GM21737 (cell line): ENCODE data around the gene POR.

ENCODE experiments used
- ATAC-seq: cut with Tn5 transposase; IDR thresholded peaks from one replicate; pipeline ENCODE4 v1.9.1; 2021; ENCODE audit warnings: mild to moderate bottlenecking, moderate library complexity; ENCODE audit not compliant: unreplicated experiment

Gene POR

DNA sequence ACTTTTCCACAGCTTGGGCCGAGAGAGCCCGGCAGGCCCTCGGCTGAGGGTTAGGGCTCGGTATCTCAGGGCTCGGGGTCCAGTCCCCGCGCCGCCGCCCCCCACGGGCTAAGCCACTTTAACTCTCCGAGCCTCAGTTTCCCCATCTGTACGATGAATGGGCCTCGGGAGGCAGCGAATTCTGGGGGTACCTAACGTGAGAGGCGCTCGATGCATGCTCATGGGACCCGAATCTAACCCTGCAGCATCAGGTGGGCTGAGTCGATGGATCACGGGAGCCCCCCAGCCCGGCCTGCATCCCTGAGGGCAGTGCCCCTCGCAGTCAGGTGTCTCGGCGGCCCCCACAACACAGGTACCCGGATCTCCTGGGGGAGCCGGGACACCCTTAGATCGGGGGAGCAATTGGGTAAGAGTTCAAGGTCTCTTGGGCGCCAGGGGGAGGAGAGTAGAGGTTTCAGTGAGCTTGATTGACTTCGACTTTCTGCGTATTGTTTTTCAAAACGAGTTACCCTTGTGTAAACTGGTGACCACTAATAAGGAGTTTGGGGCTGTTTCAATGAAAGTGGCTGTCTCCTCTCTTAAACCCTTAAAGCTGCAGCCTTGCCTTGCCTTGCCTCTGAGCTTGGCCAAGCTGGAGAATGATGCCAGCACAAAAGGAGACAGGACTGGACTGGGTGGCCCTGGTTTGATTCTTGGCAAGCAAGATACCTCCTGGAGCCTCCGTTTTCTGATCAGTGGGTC lies 631 bp downstream of the POR start:
- ATAC-seq = peak; percentile 6

DNA sequence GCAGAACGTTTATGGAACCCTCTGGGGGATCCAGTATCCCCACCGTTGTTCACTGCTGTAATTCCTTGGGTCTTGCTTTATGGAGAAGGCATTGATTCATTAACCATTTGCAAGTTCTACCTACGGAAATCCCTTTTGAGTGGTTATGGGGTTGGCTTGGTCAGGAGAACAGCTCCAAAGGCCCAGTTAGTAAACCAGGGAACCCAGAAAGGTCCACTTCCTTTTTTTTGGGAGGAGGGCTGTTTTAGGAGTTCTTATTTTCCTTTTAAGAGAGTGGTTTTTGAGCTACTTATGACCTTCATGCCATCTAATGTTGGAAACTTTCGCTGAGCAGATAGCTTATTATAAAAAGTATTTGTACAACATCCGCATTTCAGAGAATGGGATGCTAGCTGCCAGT lies 1.3 kb downstream of the POR start:
- ATAC-seq = no peak

DNA sequence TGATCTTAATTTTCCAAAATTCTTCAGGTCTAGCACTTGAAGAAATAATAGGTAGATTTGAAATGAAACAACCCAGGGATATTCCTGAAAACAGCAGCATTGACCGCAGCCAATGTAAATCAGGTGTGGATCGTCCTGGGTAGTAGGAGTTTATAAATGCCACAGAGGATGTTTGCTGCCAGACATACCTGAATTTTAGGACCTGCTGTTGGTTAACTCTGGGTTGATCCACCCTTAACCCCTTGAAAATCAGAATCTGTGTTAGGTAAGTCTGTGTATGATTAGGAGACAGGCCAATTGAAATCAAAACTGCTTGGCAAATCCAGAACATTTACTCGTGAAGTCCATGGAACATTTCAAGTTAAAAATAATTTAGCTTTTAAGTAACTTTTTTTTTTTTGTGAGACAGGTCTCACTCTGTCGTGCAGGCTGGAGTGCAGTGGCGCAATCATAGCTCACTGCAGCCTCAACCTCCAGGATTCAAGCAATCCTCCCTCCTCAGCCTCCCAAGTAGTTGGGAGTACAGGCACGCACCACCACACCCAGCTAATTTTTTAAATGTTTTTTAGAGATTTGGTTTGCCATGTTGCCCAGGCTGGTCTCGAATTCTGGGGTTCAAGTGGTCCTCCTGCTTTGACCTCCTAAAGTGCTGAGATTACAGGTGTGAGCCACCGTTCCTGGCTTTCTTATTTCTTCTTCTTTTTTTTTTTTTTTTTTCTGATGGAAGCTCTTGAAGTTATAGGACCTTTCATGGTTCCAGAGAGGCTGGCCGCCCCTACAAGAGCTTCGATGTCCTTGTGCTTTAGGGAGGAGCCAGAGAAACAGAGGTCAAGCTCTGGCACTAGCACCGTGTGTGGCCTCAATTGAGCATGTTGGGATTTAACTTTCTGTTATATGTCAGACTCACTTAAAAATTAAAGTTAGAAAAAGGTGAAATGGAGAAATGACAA lies 2.0 kb downstream of the POR start:
- ATAC-seq = no peak

DNA sequence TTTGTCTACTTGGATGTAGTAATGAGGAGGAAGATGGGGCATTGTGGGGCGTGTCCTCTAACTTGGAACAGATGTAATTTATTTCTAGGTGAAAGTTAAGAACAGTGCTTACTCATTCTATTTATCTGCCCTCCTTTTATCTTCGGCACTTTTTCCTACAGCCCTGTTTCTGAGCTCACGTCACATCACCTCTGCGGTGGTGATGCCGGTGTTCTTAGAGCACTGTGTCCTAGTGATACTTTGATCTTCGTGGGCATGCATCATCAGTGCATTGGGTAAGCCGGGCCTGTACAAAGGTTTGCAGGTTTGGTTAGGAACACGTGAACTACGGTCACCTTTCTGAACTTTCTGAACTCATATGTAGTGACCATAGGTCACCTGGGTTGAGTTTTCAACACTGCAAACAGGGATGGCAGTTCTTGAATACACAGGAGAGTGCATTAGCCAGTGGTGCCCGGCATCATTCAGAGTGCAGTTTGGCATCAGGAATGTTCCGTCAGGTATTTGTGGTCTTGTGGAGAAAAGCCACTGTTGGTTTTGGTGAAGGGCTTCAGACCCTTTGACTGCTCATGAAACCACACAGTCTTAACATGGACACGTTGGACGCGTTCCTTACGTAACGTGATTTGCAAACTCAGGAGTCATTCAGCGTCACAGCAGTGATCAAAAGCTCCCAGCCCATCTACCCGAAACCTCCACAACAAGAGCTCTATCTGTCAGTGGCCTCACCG lies 5.6 kb downstream of the POR start:
- ATAC-seq = no peak

DNA sequence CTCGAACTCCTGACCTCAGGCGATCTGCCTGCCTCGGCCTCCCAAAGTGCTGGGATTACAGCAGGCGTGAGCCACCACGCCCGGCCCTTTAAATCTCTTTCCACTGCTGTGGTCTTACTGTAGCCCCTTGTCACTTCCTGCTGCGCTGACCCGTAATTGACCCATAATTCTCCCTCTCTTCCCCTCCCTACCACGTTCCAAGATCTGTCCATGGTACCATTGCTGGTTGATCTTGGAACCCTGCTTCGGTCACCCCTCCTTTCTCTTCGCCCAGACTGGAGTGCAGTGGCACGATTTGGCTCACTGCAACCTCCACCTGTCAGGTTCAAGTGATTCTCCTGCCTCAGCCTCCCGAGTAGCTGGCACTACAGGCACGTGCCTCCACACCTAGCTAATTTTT lies 6.5 kb downstream of the POR start:
- no peak for ATAC-seq

DNA sequence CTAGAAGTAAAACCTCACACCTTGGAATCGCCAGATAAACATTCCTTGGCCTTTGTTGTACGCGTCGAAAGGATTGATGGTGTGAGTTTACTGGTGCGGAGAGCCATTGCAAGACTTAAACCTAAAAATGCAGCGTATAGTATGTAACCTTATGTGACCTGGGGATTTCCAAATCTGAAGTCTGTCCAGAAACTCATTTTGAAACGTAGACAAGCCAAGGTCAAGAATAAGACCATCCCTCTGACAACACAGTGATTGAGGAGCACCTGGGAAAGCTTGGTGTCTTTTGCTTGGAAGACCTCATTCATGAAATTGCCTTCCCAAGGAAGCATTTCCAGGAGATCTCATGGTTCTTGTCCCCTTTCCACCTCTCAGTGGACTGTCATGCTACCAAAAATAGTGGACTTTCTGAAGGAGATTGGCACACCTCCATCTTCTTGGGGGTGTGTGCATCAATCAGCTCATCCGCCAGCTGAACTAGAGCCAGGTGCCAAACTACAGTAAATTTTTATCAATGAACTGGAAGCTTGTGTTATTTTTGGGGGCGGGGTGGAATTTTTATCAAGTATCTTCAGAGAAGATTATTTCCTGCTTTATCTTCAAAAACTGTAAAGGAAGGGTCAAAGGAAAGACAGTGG lies 8.1 kb downstream of the POR start:
- ATAC-seq = no peak

DNA sequence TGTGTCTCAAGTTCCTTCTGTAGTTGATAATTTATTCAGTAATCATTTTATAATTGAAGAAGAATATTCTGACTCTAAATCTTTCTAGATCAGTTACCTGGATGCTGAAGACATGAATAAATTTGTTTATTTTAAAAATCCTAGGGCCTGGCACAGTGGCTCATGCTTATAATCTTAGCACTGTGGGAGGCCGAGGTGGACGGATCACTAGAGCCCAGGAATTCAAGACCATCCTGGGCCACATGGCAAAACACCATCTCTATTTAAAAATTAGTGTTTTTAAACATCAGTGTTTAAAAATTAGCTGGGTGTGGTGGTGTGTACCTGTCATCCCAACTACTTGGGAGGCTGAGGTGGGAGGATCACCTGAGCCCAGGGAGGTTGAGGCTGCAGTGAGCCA lies 9.3 kb downstream of the POR start:
- ATAC-seq = no peak

DNA sequence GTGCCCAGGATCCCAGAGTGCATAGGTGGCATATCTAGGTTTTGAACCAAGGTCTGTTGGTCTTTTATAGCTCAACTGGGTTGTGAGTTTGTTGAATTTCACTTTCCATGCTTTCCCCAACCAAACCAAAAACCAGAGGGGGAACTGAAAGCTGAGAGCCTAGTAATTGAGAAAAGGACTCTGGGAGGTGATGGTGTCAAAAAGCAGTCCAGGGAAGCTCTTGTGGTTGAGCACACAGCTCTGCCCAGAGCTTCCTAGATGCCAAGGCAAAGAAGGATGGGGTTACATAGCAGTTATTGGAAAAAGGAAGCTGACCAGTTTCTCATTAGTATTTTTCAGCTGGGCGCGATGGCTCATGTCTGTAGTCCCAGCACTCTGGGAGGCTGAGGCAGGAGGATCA lies 9.9 kb downstream of the POR start:
- ATAC-seq = no peak

DNA sequence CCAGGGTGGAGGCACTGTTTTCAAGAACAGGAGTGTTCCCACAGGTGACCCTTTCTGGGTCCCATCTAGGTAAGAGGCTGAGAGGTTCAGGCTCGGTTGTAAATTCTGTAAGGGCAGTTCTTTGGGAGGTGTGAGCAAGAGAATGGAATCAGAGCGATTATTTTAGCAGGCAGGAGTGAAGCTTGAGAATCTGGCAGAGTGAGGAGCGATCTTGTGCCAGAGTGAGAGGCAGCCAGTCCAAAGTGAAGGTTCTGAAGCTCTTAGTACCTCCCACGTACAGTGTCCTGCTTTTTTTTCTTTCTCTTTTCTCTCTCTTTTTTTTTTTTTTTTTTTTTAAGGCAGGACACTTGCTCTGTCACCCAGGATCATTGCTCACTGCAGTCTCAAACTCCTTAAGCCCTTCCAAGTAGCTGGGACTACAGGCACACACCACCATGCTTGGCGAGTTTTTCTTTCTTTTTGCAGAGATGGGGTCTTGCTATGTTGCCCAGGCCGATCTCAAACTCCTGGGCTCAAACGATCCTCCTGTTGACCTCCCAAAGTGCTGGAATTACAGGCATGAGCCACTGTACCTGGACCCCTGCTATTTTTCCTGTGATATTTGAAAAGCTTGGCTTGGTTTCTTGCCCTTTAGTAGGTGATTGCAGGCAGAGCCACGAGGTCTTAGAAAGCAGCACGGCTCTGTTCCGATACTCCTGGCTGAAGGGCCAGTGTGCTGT lies 10.9 kb downstream of the POR start:
- ATAC-seq = no peak

DNA sequence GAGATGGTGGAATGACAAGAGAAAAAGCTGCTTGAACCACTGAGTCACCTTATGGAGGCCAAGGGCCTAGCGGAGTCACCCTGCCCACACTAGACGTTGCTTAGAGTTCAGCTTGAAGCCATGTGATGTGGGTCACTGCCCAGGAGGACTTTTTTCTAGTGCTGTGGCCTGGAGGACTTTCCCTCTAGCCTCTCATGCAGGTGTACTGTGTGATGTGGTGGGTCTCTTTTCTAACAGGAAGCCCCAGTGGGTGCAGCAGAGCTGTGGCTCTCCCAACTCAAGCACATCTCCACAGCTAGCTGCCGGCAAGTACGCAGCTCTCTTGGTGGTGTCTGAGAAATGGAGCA lies 13.6 kb downstream of the POR start:
- peak; percentile 70 for ATAC-seq

DNA sequence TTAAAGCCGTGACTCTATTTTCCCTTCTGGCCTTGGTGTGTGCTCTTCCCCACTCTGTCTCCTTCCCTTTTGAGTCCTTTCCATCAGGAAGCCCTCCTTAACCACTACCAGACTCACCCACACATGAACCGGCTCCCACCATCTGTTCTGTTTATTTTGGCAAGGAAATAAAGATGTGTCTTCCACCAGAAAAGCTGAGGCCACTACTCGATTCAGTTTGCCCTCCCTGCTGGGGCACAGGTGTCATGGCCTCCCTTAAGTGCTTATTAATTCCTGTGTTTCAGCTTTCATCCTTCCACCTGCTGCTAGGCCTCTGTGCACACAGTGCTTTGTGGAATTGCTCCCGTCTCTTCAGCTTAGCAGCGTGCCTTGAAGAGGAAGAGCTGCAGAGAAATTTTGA lies 16.7 kb downstream of the POR start:
- ATAC-seq = no peak

DNA sequence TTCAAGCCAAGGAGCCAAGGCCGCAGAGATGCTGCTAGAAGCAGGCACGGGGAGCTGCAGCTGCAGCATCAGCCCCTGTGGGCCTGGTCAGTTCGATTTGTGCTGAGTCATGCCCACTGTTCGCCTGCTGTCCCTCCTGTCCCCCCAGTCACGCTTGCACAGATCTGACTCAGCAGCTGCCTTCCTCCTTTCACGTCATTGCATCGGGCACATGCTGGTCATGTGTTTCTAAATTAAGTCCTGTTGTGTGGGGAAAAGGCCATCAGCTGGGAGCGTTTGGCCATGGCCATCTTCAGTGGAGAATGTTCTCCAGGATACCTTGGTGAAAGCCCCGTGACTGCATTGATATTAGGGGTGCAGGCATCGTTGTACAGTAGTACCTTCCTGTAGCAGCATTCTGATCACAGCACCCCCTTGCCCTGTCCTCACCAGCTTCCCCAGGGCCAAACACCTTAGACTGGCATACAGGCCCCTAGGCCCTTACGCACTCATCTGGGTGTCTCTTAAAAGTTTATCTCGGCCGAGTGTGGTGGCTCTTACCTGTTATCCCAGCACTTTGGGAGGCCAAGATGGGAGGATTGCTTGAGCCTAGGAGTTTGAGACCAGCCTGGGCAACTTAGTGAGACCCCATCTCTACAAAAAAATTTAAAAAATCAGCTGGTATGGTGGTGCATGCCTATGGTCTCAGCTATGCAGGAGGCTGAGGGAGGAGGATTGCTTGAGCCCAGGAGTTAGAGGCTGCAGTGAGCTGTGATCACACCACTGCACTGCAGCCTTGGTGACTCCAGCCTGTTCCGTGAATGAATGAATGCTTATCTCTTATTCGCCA lies 23.2 kb downstream of the POR start:
- no peak for ATAC-seq

DNA sequence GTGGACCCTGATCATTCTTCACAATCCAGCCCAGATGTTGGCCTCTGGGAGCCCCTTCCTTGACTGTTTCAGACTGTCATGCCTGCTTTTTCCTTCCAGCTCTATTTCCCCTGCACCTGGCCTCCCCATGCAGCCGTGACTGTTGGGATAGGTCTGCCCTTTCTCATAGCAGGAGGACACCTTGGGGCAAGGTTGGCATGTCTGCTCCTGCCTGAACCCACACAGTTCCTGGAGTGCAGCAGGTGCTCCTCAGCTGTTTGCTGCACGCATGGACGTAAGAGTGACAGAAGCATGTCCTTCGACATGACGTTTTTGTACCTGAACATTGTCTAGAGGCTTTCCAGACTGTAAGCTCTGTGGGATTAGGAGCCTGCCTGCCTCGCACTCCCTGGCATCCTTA lies 24.0 kb downstream of the POR start:
- ATAC-seq = no peak

DNA sequence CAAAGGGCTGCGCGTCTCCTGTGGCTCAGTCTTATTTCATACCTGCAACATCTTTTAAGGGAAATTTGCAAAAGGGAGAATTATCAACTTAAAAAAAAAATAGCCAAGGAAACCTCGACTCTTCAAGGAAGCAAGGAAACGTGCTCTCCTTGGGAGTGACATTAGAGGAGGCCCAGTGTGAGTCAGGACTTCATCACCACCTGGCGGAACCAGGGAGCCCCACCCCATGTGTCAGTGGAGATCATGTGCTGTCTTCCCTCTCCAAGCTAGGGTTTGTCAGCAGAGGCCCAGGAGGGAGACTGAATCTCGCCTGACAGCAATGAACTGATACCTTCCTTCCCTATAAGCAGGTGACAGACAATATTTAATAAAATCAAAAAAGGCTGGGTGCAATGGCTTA lies 28.9 kb downstream of the POR start:
- ATAC-seq = no peak

DNA sequence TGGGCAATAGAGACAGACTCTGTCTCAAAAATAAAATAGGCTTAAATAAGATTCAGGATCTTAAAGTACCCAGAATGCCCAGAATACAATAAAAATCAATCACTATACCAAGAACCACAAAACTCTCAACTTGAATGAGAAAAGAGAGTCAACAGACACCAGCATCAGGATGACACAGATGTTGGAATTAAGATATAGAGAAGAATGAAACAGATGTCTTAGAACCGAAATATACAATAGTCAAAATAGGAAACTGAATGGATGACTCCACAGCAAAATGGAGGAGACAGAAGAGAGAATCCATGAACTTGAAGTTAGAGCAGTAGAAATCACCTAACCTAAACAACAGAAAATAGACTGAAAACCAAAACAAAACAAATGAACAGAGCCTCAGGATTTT lies 29.6 kb downstream of the POR start:
- ATAC-seq = no peak

DNA sequence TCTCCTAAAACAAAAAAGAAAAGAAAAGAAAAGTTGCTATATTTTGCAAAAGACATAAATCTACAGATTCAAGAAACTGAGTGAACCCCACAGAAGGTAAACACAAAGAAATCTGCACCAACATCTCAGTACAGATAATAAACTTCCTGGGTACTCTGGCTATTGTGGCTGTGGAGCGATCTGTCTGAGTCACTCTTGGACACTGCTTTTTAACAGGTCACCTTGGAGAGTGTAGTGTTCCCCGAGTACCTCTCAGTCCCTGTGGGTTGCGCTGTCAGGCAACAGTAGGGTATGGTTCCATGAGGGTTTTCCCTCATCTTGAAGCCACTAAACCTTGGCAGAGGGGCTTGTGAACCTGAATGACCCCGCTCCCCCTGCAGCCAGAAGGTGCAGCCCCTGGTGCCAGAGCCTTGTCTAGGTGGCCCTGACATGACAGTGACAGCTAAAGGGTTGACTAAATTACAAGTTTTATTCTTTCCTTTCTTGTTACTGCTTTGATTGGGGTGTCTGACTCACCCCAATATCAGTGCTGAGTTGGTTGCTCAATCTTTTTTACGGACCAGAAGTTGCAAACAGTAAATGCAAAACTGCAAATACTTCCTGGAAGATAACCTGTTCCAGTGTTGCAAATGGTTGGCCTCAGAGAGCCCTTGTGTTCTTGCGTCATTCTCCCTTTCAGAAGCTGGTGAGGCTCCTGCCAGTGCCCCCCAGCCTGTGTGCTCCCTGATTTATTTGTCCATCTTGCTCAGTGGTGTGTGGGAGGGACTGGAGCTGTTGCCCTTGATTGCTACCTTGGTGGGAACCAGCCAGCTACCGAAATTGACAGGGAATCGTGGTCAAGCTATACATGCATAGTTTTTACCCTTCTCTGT lies 30.6 kb downstream of the POR start:
- ATAC-seq = no peak

DNA sequence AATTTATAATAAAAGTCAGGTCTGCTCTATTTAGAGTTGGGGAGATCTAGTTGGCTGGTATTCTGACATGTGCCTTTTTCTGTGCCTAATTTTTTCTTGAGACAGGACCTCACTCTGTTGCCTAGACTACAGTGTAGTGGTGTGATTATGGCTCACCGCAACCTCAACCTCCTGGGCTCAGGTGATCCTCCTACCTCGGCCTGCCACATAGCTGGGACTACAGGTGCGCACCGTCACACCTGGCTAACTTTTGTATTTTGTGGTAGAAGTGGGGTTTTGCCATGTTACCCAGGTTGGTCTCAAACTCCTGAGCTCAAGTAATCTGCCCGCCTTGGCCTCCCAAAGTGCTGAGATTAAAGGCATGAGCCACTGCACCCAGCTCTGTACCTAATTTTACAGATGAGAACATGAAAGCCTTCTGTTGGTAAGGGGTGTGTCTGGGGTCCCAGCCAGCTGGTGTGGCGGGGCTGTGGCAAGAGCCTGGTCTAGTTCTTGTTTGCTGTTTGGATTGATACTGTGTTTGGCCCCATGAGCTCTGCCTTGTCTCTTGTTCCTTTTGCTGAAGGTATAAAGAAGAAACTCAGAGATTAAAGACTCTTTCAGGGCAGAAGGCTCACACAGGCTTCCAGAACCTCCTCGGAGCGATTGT lies 31.4 kb downstream of the POR start:
- ATAC-seq = no peak

DNA sequence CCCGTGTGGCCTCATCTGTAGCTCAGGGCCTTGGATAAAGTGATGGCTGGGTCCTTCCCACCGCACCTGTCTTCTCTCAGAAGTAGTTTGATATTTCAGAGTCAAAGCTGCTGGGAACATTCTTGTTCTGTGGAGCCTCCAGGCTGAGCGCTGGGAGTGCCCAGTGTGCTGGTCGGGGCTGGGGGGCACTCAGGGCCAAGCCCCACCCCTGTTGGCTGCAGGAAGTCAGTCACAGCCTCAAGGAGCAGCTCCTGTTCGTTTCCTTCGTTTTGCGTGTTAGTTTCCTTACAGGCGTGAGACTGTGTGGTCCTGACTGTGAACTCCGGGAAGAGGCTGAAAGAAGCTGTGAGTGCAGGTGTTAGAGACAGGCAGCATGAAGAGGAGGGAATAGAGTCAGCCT lies 33.2 kb downstream of the POR start:
- ATAC-seq = no peak
